Osteocyte (in vitro differentiated cells): ENCODE measurements around the gene HNRNPL. TPM values are rescaled to one million over a fixed set of nuclear protein-coding genes. Genes with fewer than 3 reads are reported as not detected.
"Not testable (repeated sequence)": the region's sequence is repeated elsewhere in the genome, so short reads cannot be mapped to it uniquely, and the experiment has no call there.

Experiments used
- DNase-seq: peaks from one replicate; pipeline ENCODE4 v3.0.0; 2021; ENCODE audit warnings: mixed read lengths; ENCODE audit not compliant: unreplicated experiment; ENCODE audit errors: extremely low spot score
- H3K27ac Mint-ChIP-seq: one replicate; pipeline ENCODE4 v1.8.0; 2021; ENCODE audit warnings: mild to moderate bottlenecking, mixed read lengths; ENCODE audit not compliant: unreplicated experiment
- H3K27me3 Mint-ChIP-seq: one replicate; pipeline ENCODE4 v1.8.0; 2021; ENCODE audit warnings: mixed read lengths; ENCODE audit not compliant: unreplicated experiment
- H3K36me3 Mint-ChIP-seq: one replicate; pipeline ENCODE4 v1.8.0; 2021; ENCODE audit warnings: mixed read lengths; ENCODE audit not compliant: unreplicated experiment
- H3K4me1 Mint-ChIP-seq: one replicate; pipeline ENCODE4 v1.8.0; 2021; ENCODE audit warnings: mixed read lengths; ENCODE audit not compliant: unreplicated experiment
- H3K4me3 Mint-ChIP-seq: one replicate; pipeline ENCODE4 v1.8.0; 2021; ENCODE audit warnings: mild to moderate bottlenecking, moderate library complexity, mixed read lengths; ENCODE audit not compliant: unreplicated experiment
- H3K9me3 Mint-ChIP-seq: one replicate; pipeline ENCODE4 v1.8.0; 2021; ENCODE audit warnings: mixed read lengths; ENCODE audit not compliant: unreplicated experiment
- CTCF ChIP-seq: fragments of 200-600 bp; sonication (generic); IDR thresholded peaks from 2 replicates; pipeline ENCODE4 v1.5.0; 2021; ENCODE audit warnings: antibody characterized with exemption, mild to moderate bottlenecking, moderate library complexity
- total RNA-seq: library from RNA; stranded (reverse); gene quantifications from 2 replicates; pipeline ENCODE4 v1.2.1, GENCODE V29; 2021

The HNRNPL gene
- total RNA-seq, 1 donor from 2014 or later = 262 TPM

- TF ChIP-seq CTCF = no peak
- Mint-ChIP-seq H3K36me3 (no peaks in the 10 kb centered on the region), H3K4me1 (peaks cover 8% of the 10 kb centered on the region), H3K27ac (no peak overlapping the region), H3K27me3 (no peaks in the 10 kb centered on the region), H3K4me3 (peak overlapping the region; percentile 29), H3K9me3 (no peaks in the 10 kb centered on the region)
- no peak for DNase-seq
Observed at GRCh38 chr19:38869160-38869835, 19.5 kb upstream of the HNRNPL start.

DNA sequence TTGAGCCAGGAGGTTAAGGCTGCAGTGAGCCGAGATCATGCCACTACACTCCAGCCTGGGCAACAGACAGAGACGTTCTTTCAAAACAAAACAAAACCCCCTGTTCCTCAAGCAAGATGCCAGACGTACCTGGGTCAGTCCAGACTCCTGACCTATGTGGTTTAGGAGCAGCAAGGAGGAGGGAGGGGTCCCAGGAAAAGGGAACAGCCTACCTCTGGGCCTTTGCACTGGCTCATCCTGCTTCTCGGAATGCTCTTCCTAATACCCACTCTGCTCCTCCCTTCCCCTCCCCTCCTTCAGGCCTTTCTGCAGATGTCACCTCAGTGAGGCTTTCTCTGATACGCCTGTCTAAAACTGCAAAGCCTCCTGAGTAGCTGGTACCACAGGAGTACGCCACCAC, 18.8 kb upstream of the HNRNPL start:
- no peak overlapping the region for H3K27ac Mint-ChIP-seq
- H3K4me1 Mint-ChIP-seq = peaks cover 8% of the 10 kb centered on the region
- no peaks in the 10 kb centered on the region for H3K36me3 Mint-ChIP-seq
- no peak for DNase-seq
- no peaks in the 10 kb centered on the region for H3K9me3 Mint-ChIP-seq
- no peak for TF ChIP-seq CTCF
- H3K4me3 Mint-ChIP-seq = no peak overlapping the region
- no peaks in the 10 kb centered on the region for H3K27me3 Mint-ChIP-seq

DNA sequence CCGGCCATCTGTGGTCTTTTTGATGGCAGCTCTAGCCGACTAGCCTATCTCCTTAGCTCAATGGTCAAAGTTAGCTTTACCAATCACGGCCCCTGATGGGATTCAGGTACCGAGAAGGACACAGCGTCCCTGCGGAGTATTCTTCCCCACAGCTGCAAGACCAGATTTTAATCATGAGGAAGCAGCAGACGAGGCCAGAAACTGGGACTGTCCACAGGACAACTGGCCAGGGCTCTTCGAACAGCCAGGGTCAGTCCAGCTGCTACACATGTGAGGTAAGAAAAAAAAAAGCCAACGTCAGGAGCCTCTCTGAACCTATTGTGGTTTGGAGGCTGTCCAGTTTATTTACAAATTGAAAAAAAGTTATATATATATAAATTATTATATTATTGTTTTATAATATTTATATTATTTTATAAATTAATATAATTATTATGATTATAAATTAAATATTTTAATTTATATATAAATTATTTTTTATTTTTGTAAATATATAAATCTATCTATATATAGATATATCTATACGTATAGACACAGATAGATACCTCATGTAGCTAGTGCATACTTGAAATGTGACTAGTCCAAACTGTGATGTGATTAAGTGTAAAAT, 17.5 kb upstream of the HNRNPL start:
- TF ChIP-seq CTCF = no peak
- peaks cover 10% of the 10 kb centered on the region for H3K4me1 Mint-ChIP-seq
- no peak for DNase-seq
- H3K27ac Mint-ChIP-seq = no peak overlapping the region
- H3K27me3 Mint-ChIP-seq = no peaks in the 10 kb centered on the region
- no peaks in the 10 kb centered on the region for H3K36me3 Mint-ChIP-seq
- H3K9me3 Mint-ChIP-seq = no peaks in the 10 kb centered on the region
- no peak overlapping the region for H3K4me3 Mint-ChIP-seq

- Mint-ChIP-seq H3K27ac (no peak overlapping the region), H3K4me3 (no peak overlapping the region), H3K27me3 (peaks cover 4% of the 10 kb centered on the region), H3K4me1 (peaks cover 5% of the 10 kb centered on the region), H3K36me3 (no peaks in the 10 kb centered on the region), H3K9me3 (no peaks in the 10 kb centered on the region)
- no peak for TF ChIP-seq CTCF
- DNase-seq = no peak
Observed at GRCh38 chr19:38862321-38863059, 12.7 kb upstream of the HNRNPL start.

- H3K36me3 Mint-ChIP-seq = no peaks in the 10 kb centered on the region
- TF ChIP-seq CTCF = no peak
- no peak overlapping the region for H3K4me3 Mint-ChIP-seq
- peaks cover 5% of the 10 kb centered on the region for H3K4me1 Mint-ChIP-seq
- H3K27ac Mint-ChIP-seq = no peak overlapping the region
- no peaks in the 10 kb centered on the region for H3K9me3 Mint-ChIP-seq
- DNase-seq = no peak
- peaks cover 6% of the 10 kb centered on the region for H3K27me3 Mint-ChIP-seq
Observed at GRCh38 chr19:38861368-38861767, 11.6 kb upstream of the HNRNPL start.

- not testable (repeated sequence) for DNase-seq, H3K4me3 Mint-ChIP-seq, H3K4me1 Mint-ChIP-seq, H3K27me3 Mint-ChIP-seq, H3K27ac Mint-ChIP-seq, H3K36me3 Mint-ChIP-seq, H3K9me3 Mint-ChIP-seq
Observed at GRCh38 chr19:38859631-38860204, 9.9 kb upstream of the HNRNPL start.
